Gastroesophageal sphincter (tissue), 3 donors: ENCODE data around the gene MPDZ.

ENCODE experiments used
- EP300 ChIP-seq: sonication (generic); formaldehyde crosslinking; IDR thresholded peaks from one replicate; pipeline ENCODE4 v1.6.1; 2017; ENCODE audit warnings: antibody characterized with exemption, mild to moderate bottlenecking
- POLR2AphosphoS5 ChIP-seq: sonication (generic); formaldehyde crosslinking; IDR thresholded peaks from one replicate; pipeline ENCODE4 v1.6.1; 2017; ENCODE audit warnings: antibody characterized with exemption
- TF ChIP-seq, protein P1 (sequence below), 4 experiments: fragments of 200-600 bp in 2 of 4; fragments of 450-650 bp in 2 of 4; sonication (generic) in 1 of 4; IDR thresholded peaks; one replicate each; pipeline ENCODE4 v1.5.1; 2017 to 2019; ENCODE audit warnings: antibody characterized with exemption in 4 of 4, mild to moderate bottlenecking in 2 of 4, moderate library complexity in 2 of 4

DNA sequence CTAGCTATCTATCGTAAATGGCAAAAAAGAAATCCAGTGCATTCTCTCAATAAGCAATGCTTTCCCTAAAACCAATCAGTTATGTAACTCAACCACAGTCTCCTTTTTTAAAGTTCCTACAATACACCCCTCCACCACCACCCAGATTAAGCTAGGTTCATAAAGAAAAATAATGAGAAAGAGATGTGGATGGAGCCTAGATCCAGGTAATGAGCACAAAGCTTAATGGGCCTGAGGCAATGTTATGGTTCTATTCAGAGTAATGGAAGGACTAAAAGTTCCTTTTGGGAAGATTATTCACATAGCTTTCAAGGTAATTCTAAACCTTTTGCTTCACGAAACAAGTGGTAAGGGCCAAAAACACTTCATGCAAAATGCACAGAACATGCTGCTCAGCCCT, 113.5 kb downstream of the MPDZ start:
- no peak for TF ChIP-seq EP300
- TF ChIP-seq, protein P1, sequence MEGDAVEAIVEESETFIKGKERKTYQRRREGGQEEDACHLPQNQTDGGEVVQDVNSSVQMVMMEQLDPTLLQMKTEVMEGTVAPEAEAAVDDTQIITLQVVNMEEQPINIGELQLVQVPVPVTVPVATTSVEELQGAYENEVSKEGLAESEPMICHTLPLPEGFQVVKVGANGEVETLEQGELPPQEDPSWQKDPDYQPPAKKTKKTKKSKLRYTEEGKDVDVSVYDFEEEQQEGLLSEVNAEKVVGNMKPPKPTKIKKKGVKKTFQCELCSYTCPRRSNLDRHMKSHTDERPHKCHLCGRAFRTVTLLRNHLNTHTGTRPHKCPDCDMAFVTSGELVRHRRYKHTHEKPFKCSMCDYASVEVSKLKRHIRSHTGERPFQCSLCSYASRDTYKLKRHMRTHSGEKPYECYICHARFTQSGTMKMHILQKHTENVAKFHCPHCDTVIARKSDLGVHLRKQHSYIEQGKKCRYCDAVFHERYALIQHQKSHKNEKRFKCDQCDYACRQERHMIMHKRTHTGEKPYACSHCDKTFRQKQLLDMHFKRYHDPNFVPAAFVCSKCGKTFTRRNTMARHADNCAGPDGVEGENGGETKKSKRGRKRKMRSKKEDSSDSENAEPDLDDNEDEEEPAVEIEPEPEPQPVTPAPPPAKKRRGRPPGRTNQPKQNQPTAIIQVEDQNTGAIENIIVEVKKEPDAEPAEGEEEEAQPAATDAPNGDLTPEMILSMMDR (IDR thresholded peaks at IDR 0.05): no peak
- no peak for TF ChIP-seq POLR2AphosphoS5
